NCI-H1417 (cell line): ENCODE measurements around the gene NEUROD4.
"Not testable (repeated sequence)": the region's sequence is repeated elsewhere in the genome, so short reads cannot be mapped to it uniquely, and the experiment has no call there.

Experiments
- DNase-seq, 3 experiments: peaks; one replicate each; lab custom pipeline; 2025; lab: John Stamatoyannopoulos, UW

NEUROD4 gene

GRCh38 chr12:55019784-55020183 is at the start of gene NEUROD4:
Gene NEUROD4 (plus strand): TSS chr12:55019974. CDS start chr12:55026440, 6,466 bp downstream.
- DNase-seq, result peak; percentile 22 to 84 (median 56)

- peak in 1 of 3 experiments; percentile 40 for DNase-seq
Measured at GRCh38 chr12:54970741-54971140, 49.0 kb upstream of the NEUROD4 start.

GRCh38 chr12:54973556-54973955 is 46.2 kb upstream of the NEUROD4 start:
- DNase-seq, result no peak

GRCh38 chr12:54974279-54974678 is 45.5 kb upstream of the NEUROD4 start:
- no peak for DNase-seq

- no peak for DNase-seq
Measured at GRCh38 chr12:54975272-54975671, 44.5 kb upstream of the NEUROD4 start.

GRCh38 chr12:54975875-54976274 is 43.9 kb upstream of the NEUROD4 start:
- DNase-seq, result no peak

GRCh38 chr12:54977155-54977554 is 42.6 kb upstream of the NEUROD4 start:
- no peak for DNase-seq

- DNase-seq, result no peak
Measured at GRCh38 chr12:54977857-54978256, 41.9 kb upstream of the NEUROD4 start.

- no peak for DNase-seq
Measured at GRCh38 chr12:54980341-54980740, 39.4 kb upstream of the NEUROD4 start.

GRCh38 chr12:54981796-54982195 is 38.0 kb upstream of the NEUROD4 start:
- DNase-seq, result no peak

- DNase-seq, result no peak
Measured at GRCh38 chr12:54983536-54984101, 36.2 kb upstream of the NEUROD4 start.

GRCh38 chr12:54984658-54985376 is 35.0 kb upstream of the NEUROD4 start, which contains the start of gene TESPA1:
Gene TESPA1 (minus strand): TSS chr12:54984762. CDS start chr12:54974562, 10,200 bp downstream.
- no peak for DNase-seq

GRCh38 chr12:54986773-54987172 is 33.0 kb upstream of the NEUROD4 start:
- DNase-seq, result not testable (repeated sequence)

GRCh38 chr12:54987611-54988231 is 32.1 kb upstream of the NEUROD4 start:
- DNase-seq, result no peak

GRCh38 chr12:54988402-54989054 is 31.2 kb upstream of the NEUROD4 start:
- DNase-seq, result peak in 2 of 3 experiments; percentile 28 to 36

GRCh38 chr12:54989829-54990228 is 29.9 kb upstream of the NEUROD4 start:
- DNase-seq, result peak in 2 of 3 experiments; percentile 21 to 64

GRCh38 chr12:54991161-54991990 is 28.4 kb upstream of the NEUROD4 start:
- no peak for DNase-seq

- DNase-seq, result no peak
Measured at GRCh38 chr12:54991991-54992375, 27.8 kb upstream of the NEUROD4 start.

- peak; percentile 68 to 92 (median 82) for DNase-seq
Measured at GRCh38 chr12:54993181-54993835, 26.5 kb upstream of the NEUROD4 start.

- no peak for DNase-seq
Measured at GRCh38 chr12:54996205-54996604, 23.6 kb upstream of the NEUROD4 start.

- DNase-seq, result peak in 2 of 3 experiments; percentile 33 to 69
Measured at GRCh38 chr12:54997929-54998522, 21.7 kb upstream of the NEUROD4 start.
